Superior temporal gyrus (tissue), 1 donor: ENCODE measurements around the gene ERCC5.
A peak's percentile ranks its signal among the peaks of the same experiment; 100 is the strongest.

Experiments used
- DNase-seq: peaks from one replicate; pipeline ENCODE4 v3.0.0-alpha.2; 2016; ENCODE audit errors: extremely low spot score

Gene ERCC5

DNA sequence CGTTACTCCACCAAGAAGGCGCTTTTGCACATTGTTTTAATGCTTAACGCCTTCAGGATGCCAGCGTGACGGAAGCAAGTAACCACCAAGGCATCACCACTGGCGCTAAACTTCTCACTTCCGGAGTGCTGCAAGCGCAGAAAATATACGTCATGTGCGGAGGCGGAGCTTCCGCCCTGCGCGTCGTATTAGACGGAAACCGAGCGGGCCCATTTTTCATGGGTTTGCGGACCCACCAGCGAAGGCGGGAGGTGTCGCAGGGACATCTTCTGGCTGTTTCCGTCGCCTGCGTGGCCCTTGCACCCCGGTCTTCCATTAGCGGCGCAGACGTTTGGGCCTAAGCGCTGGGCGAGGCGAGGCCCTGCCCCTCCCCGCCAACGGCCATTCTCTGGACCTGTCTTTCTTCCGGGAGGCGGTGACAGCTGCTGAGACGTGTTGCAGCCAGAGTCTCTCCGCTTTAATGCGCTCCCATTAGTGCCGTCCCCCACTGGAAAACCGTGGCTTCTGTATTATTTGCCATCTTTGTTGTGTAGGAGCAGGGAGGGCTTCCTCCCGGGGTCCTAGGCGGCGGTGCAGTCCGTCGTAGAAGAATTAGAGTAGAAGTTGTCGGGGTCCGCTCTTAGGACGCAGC is at the start of gene ERCC5:
TSS of gene ERCC5 (plus strand) at position 403 of the 631 bp plus-strand sequence. CDS start 235 bp downstream, outside the sequence.
- DNase-seq = peak; percentile 99

- peak; percentile 90 for DNase-seq
Observed at GRCh38 chr13:102798581-102799425, 47.0 kb upstream of the ERCC5 start, which contains the start of the genes BIVM and POGLUT2. TSS of gene BIVM (plus strand) at chr13:102799119. CDS start at chr13:102807268, 8,149 bp downstream. TSS of gene POGLUT2 (minus strand) at chr13:102798976. CDS start at chr13:102798670, 306 bp downstream.

DNA sequence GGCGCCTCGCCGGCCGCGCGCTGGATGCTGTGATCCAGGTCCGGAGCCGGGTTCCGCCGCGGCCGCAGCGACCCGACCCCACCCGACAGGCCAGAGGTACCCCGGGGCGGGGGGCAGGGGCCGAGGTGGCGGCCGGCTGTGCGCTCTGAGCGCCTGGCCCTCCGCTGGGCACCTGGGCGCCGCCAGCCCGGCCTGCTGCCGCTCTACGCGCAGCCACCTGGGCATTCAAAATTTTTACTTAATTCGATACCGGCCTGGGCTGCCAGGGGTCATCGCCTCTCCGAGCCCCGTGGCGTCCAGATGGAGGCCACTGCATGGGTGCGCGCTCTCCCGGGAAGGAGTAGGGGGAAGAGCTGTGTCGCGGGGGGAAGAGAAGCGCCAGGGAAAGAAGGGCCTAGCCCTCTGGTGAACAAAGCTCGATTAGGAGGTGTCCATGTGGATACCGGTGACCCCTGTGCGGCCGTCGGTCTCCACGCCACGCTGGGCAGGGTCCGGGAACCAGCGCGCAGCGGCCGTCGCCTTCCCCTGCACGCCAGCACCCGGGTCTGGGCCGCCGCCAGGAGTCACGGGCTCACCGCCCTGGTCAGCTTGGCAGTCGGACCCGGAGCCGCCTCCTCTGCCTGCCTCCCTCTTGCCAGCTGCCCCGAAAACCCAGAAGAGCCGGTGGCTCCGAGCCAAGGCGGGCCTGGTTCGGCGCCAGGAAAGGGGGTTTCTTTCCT is 46.2 kb upstream of the ERCC5 start:
- DNase-seq = no peak

DNA sequence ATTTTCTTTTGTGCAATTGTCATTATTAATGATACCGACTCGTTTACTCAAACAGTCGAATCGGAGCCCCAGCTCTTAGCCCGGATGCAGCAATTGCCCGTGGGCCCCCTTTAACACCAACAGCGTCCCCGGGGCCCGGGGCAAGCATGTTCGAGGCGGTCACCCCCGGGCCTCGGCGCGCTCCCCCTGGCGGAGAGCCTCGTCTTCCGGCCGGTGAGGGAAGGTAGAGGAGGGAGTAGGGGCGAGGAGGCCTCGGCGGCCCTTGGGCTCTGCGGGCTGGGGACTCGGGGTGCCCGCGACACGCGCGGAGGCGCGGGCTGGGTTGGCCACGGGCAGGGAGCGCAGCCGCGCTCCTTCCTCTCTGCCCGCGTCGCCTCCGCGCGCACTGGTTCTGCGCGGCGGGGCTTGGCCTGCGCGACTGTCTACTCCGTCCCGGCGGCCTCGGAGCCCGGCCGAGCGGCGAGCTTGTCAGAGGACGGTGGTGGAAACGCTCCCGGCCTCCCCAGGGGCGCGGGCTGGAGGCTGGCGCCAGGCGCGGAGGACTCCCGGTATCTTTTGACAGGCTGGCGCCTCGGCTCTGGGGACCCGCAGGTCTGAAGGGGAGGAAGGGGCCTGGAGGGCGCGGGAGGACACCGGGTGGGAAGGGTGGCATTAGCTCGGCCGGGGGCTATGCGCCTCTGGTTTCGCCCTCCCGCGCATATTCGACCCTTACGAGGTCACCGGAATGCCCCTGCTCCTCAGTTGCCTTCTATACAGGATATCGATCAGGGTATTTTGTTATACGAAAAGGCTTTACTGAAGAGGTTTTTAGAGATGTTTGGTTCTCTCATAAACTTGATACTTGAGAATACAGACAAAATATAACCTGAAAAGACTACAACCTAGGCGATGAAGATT is 45.4 kb upstream of the ERCC5 start:
- DNase-seq = peak; percentile 66

DNA sequence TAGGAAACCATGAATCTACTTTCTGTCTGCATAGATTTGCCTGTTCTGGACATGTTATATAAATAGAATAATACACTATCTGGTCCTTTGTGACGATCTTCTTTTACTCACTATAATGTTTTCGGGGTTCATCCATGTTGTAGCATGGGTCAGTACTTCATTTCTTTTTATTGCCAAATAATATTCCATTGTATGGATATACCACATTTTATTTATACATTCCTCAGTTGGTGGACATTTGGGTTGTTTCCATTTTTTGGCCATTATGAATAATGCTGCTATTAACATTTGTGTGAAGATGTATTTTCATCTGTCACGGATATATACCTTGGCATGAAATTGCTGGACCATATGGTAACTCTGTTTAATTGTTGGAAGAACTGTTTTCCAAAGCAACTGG is 40.2 kb upstream of the ERCC5 start:
- DNase-seq = no peak

DNA sequence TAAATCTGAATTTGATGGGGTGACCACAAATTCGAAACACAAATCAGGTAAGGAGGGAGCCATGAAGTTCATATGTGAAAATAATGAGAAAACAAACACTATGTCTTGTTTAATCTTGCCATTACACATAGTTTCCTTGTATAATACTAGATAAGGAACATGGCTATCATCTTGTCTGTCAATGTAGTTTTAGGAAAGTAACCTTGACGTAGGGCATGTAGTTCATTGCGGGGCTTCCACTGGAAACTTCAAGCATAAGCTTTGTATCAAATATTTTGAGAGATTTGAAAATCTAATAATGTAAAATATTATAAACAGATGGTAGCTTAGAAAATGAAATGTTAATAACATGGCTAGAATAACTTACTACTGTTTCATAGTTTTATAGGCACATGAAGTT is 38.1 kb upstream of the ERCC5 start:
- DNase-seq = no peak

- no peak for DNase-seq
Observed at GRCh38 chr13:102812611-102813287, 33.1 kb upstream of the ERCC5 start.

GRCh38 chr13:102814025-102814607 is 31.7 kb upstream of the ERCC5 start:
- DNase-seq = no peak

DNA sequence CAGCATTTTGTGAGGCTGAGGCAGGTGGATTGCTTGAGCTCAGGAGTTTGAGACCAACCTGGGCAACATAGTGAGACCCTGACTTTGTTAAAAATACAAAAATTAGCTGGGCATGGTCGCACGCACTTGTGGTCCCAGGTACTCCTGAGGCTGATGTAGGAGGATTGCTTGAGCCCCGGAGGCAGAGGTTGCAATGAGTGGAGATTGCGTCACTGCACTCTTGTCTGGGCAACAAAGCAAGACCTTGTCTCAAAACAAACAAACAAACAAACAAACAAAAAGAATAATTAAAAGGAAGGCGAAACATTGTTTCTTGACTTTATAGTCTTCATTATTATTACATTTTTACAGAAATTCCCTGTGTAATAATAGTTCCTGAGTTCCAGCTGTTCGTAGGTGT is 31.0 kb upstream of the ERCC5 start:
- no peak for DNase-seq

DNA sequence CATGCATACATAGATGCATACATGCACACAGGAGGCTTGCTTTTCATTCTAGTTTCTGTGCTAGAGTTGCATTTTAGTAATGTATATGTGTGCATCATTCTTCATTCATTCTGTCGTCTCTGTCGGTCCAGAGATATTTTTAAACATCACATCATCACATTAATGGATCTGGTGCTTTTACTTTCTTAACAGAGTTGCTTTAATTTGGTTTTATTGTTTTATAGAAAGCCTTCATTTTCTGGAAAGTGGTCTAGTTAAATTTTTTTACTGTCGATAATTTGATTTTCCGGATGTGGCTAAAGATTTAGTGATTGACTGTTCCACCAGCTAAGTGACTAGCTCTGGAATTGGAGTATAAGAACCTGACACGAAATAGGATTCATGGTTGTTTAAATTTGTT is 30.0 kb upstream of the ERCC5 start:
- no peak for DNase-seq

GRCh38 chr13:102816708-102817107 is 29.1 kb upstream of the ERCC5 start:
- DNase-seq = no peak

DNA sequence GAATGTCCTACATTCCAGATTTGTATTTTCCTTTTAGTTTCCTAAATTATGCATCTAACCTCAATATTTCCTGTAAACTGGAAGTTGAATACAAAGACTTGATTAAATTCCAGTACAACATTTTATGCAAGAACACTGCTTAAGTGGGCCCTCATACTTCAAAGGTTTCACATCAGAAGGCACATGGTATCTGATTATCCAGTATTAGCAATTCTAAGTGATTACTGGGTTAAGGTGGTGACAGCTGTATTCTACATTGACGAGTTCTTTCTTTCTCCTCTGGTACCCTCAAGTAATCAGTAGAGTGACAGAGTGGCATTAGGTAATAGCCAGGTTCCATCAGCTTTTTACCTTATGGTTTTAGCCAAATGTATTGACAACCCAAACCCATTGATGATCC is 28.6 kb upstream of the ERCC5 start:
- no peak for DNase-seq

- DNase-seq = no peak
Observed at GRCh38 chr13:102817907-102818306, 27.9 kb upstream of the ERCC5 start.

DNA sequence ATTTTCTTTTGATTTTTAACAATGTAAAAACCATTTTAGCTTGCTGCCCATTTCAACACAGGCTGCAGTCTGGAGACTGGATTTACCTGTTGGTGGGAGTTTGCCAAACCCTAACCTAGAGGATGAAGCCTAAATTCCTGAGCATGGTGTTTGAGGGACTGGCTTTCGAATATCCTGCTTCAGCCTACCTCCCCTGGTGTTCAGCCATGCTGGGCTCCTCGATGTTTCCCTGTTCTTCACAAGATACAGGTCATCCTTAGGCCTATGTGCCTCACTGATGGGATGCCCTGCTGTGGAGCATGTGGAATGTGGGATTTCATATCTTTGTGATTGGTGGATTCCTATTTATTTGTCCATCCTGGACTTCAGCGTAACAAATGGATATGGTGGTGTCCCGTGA is 20.4 kb upstream of the ERCC5 start:
- no peak for DNase-seq

GRCh38 chr13:102825921-102826706 is 19.7 kb upstream of the ERCC5 start:
- no peak for DNase-seq

- DNase-seq = no peak
Observed at GRCh38 chr13:102830646-102831045, 15.2 kb upstream of the ERCC5 start.

- DNase-seq = no peak
Observed at GRCh38 chr13:102836471-102836870, 9.4 kb upstream of the ERCC5 start.

GRCh38 chr13:102838273-102838672 is 7.6 kb upstream of the ERCC5 start:
- no peak for DNase-seq

GRCh38 chr13:102838982-102839381 is 6.8 kb upstream of the ERCC5 start:
- no peak for DNase-seq

- DNase-seq = no peak
Observed at GRCh38 chr13:102839462-102839861, 6.4 kb upstream of the ERCC5 start.
